ENCODE results near the gene IRS1. TPM values are rescaled to one million over a fixed set of nuclear protein-coding genes. Genes with fewer than 3 reads are reported as not detected.

The IRS1 gene
- total and polyA plus RNA-seq, 8 donors, result 2.1 to 26.8 (median 11.9) TPM

GRCh38 chr2:226684563-226684959 lies 115.1 kb downstream of the IRS1 start:
- intact Hi-C loops (cut with DNase I; ENCODE audit: low total_unique reads), result no loop called here
- Histone ChIP-seq H3K9me3 (no peaks in the 10 kb centered on the region), H3K36me3 (no peaks in the 10 kb centered on the region), H3K4me1 (peaks cover 5 to 21% (median 11%) of the 10 kb centered on the region in 4 donors), H3K27ac (peak overlapping the region in 3 of 5 donors; percentile 9 to 67 (median 41)), H3K4me3 (no peak overlapping the region), H3K27me3 (no peaks in the 10 kb centered on the region)
- DNase-seq, result no peak
- WGBS, 5 donors, result 62 to 77% (median 71%) methylated on average over 4 of the region's 4 CpGs
- no peak for TF ChIP-seq POLR2AphosphoS5 (IDR thresholded peaks at IDR 0.05)
- TF ChIP-seq EP300 (IDR thresholded peaks at IDR 0.05), result no peak
- TF ChIP-seq POLR2A (IDR thresholded peaks at IDR 0.05), result no peak

GRCh38 chr2:226683944-226684562 lies 115.6 kb downstream of the IRS1 start:
- no peak overlapping the region for H3K4me3 ChIP-seq
- no peaks in the 10 kb centered on the region for H3K36me3 ChIP-seq
- intact Hi-C loops (cut with DNase I; ENCODE audit: low total_unique reads), result no loop called here
- TF ChIP-seq POLR2AphosphoS5 (IDR thresholded peaks at IDR 0.05) (no peak), POLR2A (IDR thresholded peaks at IDR 0.05) (no peak), EP300 (IDR thresholded peaks at IDR 0.05) (no peak), CTCF (IDR thresholded peaks at IDR 0.05) (no peak)
- no peaks in the 10 kb centered on the region for H3K27me3 ChIP-seq
- WGBS, 5 donors, result 44 to 62% (median 48%) methylated on average over 1 of the region's 1 CpG
- DNase-seq, result peak; percentile 28 to 39
- H3K27ac ChIP-seq, result peak overlapping the region in 3 of 5 donors; percentile 9 to 67 (median 41)
- peaks cover 5 to 25% (median 11%) of the 10 kb centered on the region in 4 donors for H3K4me1 ChIP-seq
- H3K9me3 ChIP-seq, result no peaks in the 10 kb centered on the region

- H3K27me3 ChIP-seq, result no peaks in the 10 kb centered on the region
- H3K36me3 ChIP-seq, result no peaks in the 10 kb centered on the region
- WGBS, 5 donors, result 69 to 84% (median 76%) methylated on average over 2 of the region's 2 CpGs
- no peak for DNase-seq
- no peaks in the 10 kb centered on the region for H3K9me3 ChIP-seq
- peak overlapping the region in 2 of 5 donors; percentile 41 to 67 for H3K27ac ChIP-seq
- no peak overlapping the region for H3K4me3 ChIP-seq
- TF ChIP-seq POLR2A (IDR thresholded peaks at IDR 0.05), result no peak
- TF ChIP-seq POLR2AphosphoS5 (IDR thresholded peaks at IDR 0.05), result no peak
- TF ChIP-seq CTCF (IDR thresholded peaks at IDR 0.05), result no peak
- no peak for TF ChIP-seq EP300 (IDR thresholded peaks at IDR 0.05)
- intact Hi-C loops (cut with DNase I; ENCODE audit: low total_unique reads), result no loop called here
- H3K4me1 ChIP-seq, result peaks cover 5 to 25% (median 12%) of the 10 kb centered on the region in 4 donors
Observed at GRCh38 chr2:226683196-226683595, 116.4 kb downstream of the IRS1 start.

Other genes with a start within 250 kb of the IRS1 start
- 10 to 100 TPM in 3 of 5 donors, 1 to 10 TPM in 2; 5.4 to 31.6 (median 11.7) TPM for gene RHBDD1, start 36.2 kb upstream of the IRS1 start, total RNA-seq
- gene RHBDD1, start 36.2 kb upstream of the IRS1 start, polyA plus RNA-seq, result 1 to 10 TPM; 1.8 to 5.9 (median 4.5) TPM

Data from stomach (tissue), 9 donors.